HG03159 (cell line): ENCODE measurements around the gene TAS1R2.

ENCODE experiments used
- ATAC-seq: cut with Tn5 transposase; IDR thresholded peaks from one replicate; pipeline ENCODE4 v1.9.1; 2021; ENCODE audit warnings: mild to moderate bottlenecking, moderate library complexity; ENCODE audit not compliant: unreplicated experiment

Gene TAS1R2

DNA sequence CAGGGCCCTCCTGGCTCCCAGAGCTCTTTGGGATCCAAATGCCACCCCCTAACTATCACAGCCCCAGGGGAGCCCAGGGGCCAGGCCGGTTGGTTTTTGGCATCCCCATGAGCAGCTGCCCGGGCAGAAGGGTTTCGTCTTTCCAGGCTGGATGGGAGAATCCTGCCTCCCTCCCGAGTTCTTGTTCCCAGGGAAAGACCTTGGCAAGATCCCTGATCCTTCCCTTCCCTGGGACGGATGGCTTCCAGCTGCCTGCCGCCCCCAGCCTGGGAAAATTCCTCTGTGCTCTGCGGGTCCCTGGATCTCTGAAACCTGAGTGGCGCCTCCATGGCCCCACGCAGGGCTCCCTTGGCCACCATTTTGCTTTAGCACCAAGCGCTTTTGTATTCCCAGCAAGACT lies 55.6 kb downstream of the TAS1R2 start:
- ATAC-seq = no peak

DNA sequence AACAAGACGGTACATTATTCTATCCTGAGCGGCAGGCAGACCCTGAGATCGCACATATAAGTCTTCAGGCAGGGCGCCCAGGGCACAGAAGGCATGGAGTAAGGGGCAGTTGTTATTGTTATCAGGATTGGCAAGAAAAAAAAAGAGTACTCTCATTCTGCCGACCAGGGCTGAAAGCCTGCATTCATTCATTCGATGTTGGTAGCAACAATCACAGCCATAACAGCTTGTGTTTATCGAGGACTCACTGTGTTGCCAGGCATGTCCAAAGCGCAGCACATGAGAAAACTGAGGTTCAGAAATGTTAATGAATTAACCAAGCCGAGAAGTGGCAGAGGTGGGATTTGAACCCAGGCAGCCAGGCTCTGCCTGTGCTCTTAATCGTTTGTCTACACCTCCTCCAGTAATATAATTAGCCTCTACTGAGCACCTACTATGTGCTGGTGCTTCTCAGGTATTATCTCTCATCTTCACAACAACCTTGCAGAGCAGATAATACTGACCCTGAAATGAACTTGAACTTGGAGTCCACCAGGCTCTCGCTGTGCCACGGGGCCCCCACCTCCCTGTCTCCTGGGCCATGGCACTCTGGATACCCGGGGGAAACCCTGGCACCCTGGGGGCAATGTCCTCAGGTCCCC lies 56.2 kb downstream of the TAS1R2 start:
- ATAC-seq = no peak

DNA sequence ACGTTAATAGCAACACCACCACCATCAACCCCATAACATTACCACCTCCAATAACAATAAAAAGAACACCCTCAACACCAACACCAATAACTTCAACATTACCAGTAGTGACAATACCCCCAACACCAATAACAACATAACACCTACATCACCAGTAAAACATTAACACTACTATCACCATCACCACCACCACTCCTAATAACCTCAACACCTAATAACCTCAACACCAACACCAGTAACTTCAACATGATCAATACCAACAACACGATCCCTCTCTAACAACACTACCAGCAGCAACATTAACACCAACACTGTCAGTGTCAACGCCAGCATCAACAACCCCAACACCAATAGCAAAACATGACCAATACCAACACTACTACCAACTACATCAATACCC lies 57.2 kb downstream of the TAS1R2 start:
- ATAC-seq = no peak

GRCh38 chr1:18800258-18800657 lies 59.2 kb downstream of the TAS1R2 start:
- ATAC-seq = no peak

DNA sequence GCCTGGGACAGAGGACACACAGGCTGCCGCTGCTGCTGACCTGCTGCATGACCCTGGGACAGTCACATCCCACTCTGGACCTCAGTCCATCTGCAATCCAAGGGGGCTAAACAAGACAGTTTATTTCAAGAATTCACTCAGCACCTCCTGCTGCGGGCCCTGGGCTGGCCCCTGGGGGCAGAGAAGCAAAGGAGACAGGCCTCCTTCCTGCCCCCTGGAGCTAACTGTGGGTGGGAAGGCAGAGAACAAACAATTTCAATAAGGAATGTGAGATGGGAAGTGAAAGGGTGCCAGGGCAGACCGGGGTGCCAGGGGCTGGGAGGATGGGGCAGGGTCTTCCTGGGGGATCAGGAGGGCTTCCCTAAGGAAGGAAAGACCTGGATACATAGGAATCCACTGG lies 60.0 kb downstream of the TAS1R2 start:
- ATAC-seq = no peak

- ATAC-seq = no peak
Observed at GRCh38 chr1:18798946-18799345, 60.5 kb downstream of the TAS1R2 start.

DNA sequence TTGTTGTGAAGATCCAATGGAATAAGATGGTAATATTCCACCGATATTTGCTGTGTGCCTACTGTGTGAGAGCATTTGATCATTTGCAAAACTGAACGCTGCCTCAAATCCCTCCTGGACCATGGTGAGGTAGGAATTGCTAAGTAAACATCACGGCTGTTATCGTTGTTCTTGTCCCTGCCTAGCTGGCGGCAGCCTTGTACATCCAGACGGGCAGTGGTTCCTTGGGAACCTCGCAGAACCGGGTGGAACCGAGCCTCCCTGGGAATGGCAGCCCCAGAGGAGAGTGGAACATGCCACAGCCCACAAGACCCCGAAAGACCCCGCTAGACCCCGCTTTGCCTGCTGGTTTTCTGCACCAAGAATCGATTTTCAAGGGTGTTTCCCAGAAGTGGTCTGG lies 60.9 kb downstream of the TAS1R2 start:
- ATAC-seq = no peak

DNA sequence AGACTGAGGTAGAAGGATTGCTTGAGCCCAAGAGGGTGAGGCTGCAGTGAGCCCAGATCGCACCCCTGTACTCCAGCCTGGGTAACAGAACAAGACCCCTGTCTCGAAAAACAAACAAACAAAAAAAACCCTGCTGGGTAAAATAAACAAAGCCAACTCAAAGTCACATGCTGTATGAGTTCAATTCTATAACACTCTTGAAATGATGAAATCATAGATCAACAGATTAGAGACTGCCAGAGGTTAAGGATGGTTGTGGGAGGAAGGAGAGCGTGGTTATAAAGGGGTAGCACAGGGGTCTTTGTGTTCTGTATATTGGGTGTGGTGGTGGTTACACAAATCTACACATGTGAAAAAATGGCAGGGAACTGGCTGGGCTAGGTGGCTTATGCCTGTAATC lies 62.5 kb downstream of the TAS1R2 start:
- ATAC-seq = no peak

GRCh38 chr1:18795002-18795689 lies 64.3 kb downstream of the TAS1R2 start:
- ATAC-seq = no peak

GRCh38 chr1:18794561-18794960 lies 64.9 kb downstream of the TAS1R2 start:
- no peak for ATAC-seq

GRCh38 chr1:18794051-18794450 lies 65.4 kb downstream of the TAS1R2 start:
- no peak for ATAC-seq

DNA sequence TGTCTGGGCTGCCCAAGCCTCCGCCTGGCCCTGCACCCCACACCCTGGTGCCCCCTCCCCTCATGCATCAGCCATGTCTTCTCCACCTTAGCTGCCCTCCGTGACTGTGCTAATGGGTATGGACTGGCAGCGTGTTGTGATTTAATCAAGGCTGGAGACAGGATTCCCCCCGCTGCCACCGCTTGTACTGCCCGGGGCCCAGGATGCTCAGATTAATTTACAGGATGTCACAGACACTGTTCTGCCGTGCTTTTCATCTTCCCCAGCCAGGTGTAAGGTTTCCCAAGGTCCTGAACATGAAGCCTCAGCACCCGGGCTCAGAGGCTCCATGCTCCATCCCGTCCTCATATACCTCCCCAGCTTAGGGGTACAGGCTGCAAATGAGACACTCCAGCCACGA lies 66.3 kb downstream of the TAS1R2 start:
- no peak for ATAC-seq

GRCh38 chr1:18792747-18793146 lies 66.7 kb downstream of the TAS1R2 start:
- no peak for ATAC-seq
